ENCODE results near the gene BRAF. TPM values are rescaled to one million over a fixed set of nuclear protein-coding genes. Genes with fewer than 3 reads are reported as not detected.

Gene BRAF
- total RNA-seq, 3 donors from 2014 or later (not counting 1 experiment from before 2014, with no cell fraction given) = 54.3 to 67.7 (median 64.1) TPM

GRCh38 chr7:140908361-140908760 lies 16.4 kb downstream of the BRAF start:
- DNase-seq (no peak), ATAC-seq (no peak)
- H3K4me3 Mint-ChIP-seq = no peak overlapping the region
- H3K27ac ChIP-seq (ENCODE audit: low read length) = no peak overlapping the region
- no peak overlapping the region for H3K27ac Mint-ChIP-seq
- H3K27me3 Mint-ChIP-seq (ENCODE audit: low read depth in 2 of 2) = no peaks in the 10 kb centered on the region
- H3K36me3 Mint-ChIP-seq = no peaks in the 10 kb centered on the region
- H3K27me3 ChIP-seq (ENCODE audit: control insufficient read depth, insufficient read depth, low read length) = no peaks in the 10 kb centered on the region
- no peaks in the 10 kb centered on the region for H3K9me3 ChIP-seq (ENCODE audit: control insufficient read depth, insufficient read depth, low read length)
- 100% methylated on average over 2 of the region's 2 CpGs for WGBS (ENCODE audit: insufficient coverage)
- H3K4me1 ChIP-seq (ENCODE audit: control insufficient read depth, insufficient read depth, low read length) = no peaks in the 10 kb centered on the region
- H3K36me3 ChIP-seq (ENCODE audit: control insufficient read depth, insufficient read depth, low read length) = no peaks in the 10 kb centered on the region
- no peak for TF ChIP-seq CTCF (IDR thresholded peaks at IDR 0.05)
- H3K9me3 Mint-ChIP-seq = no peaks in the 10 kb centered on the region
- H3K4me1 Mint-ChIP-seq = peaks cover 39% of the 10 kb centered on the region in 2 donors
- no peak overlapping the region for H3K4me3 ChIP-seq (ENCODE audit: low read length)
- intact Hi-C loops (cut with micrococcal nuclease) = no loop called here

- H3K27ac Mint-ChIP-seq = no peak overlapping the region
- H3K4me3 ChIP-seq (ENCODE audit: low read length) = no peak overlapping the region
- H3K9me3 ChIP-seq (ENCODE audit: control insufficient read depth, insufficient read depth, low read length) = no peaks in the 10 kb centered on the region
- no peak overlapping the region for H3K4me3 Mint-ChIP-seq
- H3K36me3 Mint-ChIP-seq = no peaks in the 10 kb centered on the region
- TF ChIP-seq CTCF (IDR thresholded peaks at IDR 0.05) = no peak
- H3K27me3 Mint-ChIP-seq (ENCODE audit: low read depth in 2 of 2) = no peaks in the 10 kb centered on the region
- DNase-seq (no peak), ATAC-seq (no peak)
- WGBS (ENCODE audit: insufficient coverage) = 90% methylated on average over 3 of the region's 4 CpGs
- no peaks in the 10 kb centered on the region for H3K27me3 ChIP-seq (ENCODE audit: control insufficient read depth, insufficient read depth, low read length)
- peaks cover 45 to 51% of the 10 kb centered on the region in 2 donors for H3K4me1 Mint-ChIP-seq
- intact Hi-C loops (cut with micrococcal nuclease) = no loop called here
- H3K9me3 Mint-ChIP-seq = no peaks in the 10 kb centered on the region
- H3K36me3 ChIP-seq (ENCODE audit: control insufficient read depth, insufficient read depth, low read length) = no peaks in the 10 kb centered on the region
- H3K27ac ChIP-seq (ENCODE audit: low read length) = no peak overlapping the region
- H3K4me1 ChIP-seq (ENCODE audit: control insufficient read depth, insufficient read depth, low read length) = no peaks in the 10 kb centered on the region
Observed at GRCh38 chr7:140903741-140904480, 20.8 kb downstream of the BRAF start.

GRCh38 chr7:140902303-140902953 lies 22.3 kb downstream of the BRAF start:
- intact Hi-C loops (cut with micrococcal nuclease) = no loop called here
- Mint-ChIP-seq H3K9me3 (no peaks in the 10 kb centered on the region), H3K36me3 (no peaks in the 10 kb centered on the region), H3K4me1 (peaks cover 47 to 54% of the 10 kb centered on the region in 2 donors), H3K4me3 (no peak overlapping the region), H3K27me3 (ENCODE audit: low read depth in 2 of 2) (no peaks in the 10 kb centered on the region), H3K27ac (no peak overlapping the region)
- Histone ChIP-seq H3K9me3 (ENCODE audit: control insufficient read depth, insufficient read depth, low read length) (no peaks in the 10 kb centered on the region), H3K27me3 (ENCODE audit: control insufficient read depth, insufficient read depth, low read length) (no peaks in the 10 kb centered on the region), H3K27ac (ENCODE audit: low read length) (no peak overlapping the region), H3K4me1 (ENCODE audit: control insufficient read depth, insufficient read depth, low read length) (no peaks in the 10 kb centered on the region), H3K36me3 (ENCODE audit: control insufficient read depth, insufficient read depth, low read length) (no peaks in the 10 kb centered on the region), H3K4me3 (ENCODE audit: low read length) (no peak overlapping the region)
- DNase-seq (peak in 1 of 2 donors; percentile 53), ATAC-seq (no peak)
- TF ChIP-seq CTCF (IDR thresholded peaks at IDR 0.05) = no peak
- WGBS (ENCODE audit: insufficient coverage) = 69% methylated on average over 2 of the region's 2 CpGs
